HEK293T (cell line): ENCODE data around the gene FAM81A.

Experiments used
- CTCF ChIA-PET: fragments of 350-600 bp; formaldehyde crosslinking; extraction: SDS; loops from one replicate; lab custom pipeline; 2021; ENCODE audit warnings: antibody characterized with exemption, inconsistent platforms; lab: Yijun Ruan, JAX
- POLR2A ChIA-PET: fragments of 350-600 bp; formaldehyde crosslinking; extraction: SDS; loops from one replicate; lab custom pipeline; 2020; ENCODE audit warnings: antibody characterized with exemption, inconsistent platforms; lab: Yijun Ruan, JAX
- DNase-seq: peaks from one replicate; pipeline ENCODE4 v3.0.0; 2012; ENCODE audit warnings: mixed read lengths; ENCODE audit errors: extremely low spot score
- ARNT ChIP-seq: fragments of 450-650 bp; IDR thresholded peaks from 2 replicates; pipeline ENCODE4 v1.6.1; 2017; ENCODE audit warnings: mild to moderate bottlenecking
- BHLHE40 ChIP-seq: fragments of 450-650 bp; IDR thresholded peaks from 2 replicates; pipeline ENCODE4 v1.6.1; 2016; ENCODE audit warnings: mild to moderate bottlenecking, moderate library complexity, borderline replicate concordance
- CTBP1 ChIP-seq: fragments of 450-650 bp; IDR thresholded peaks from 2 replicates; pipeline ENCODE4 v1.6.1; 2016; ENCODE audit warnings: borderline replicate concordance
- ELF4 ChIP-seq: fragments of 450-650 bp; IDR thresholded peaks from 2 replicates; pipeline ENCODE4 v1.6.1; 2017; ENCODE audit warnings: antibody characterized with exemption
- FOXA1 ChIP-seq: fragments of 450-650 bp; IDR thresholded peaks from 2 replicates; pipeline ENCODE4 v1.6.1; 2016; ENCODE audit warnings: mild to moderate bottlenecking
- FOXK2 ChIP-seq: fragments of 450-650 bp; IDR thresholded peaks from 2 replicates; pipeline ENCODE4 v1.6.1; 2016; ENCODE audit warnings: mild to moderate bottlenecking
- FOXM1 ChIP-seq: fragments of 450-650 bp; IDR thresholded peaks from 2 replicates; pipeline ENCODE4 v1.6.1; 2017; ENCODE audit warnings: mild to moderate bottlenecking, borderline replicate concordance
- HDGF ChIP-seq: fragments of 450-650 bp; IDR thresholded peaks from 2 replicates; pipeline ENCODE4 v1.6.1; 2017; ENCODE audit warnings: antibody characterized with exemption, borderline replicate concordance
- L3MBTL2 ChIP-seq: fragments of 450-650 bp; conservative IDR thresholded peaks from 2 replicates; pipeline ENCODE4 v1.6.1; 2016; ENCODE audit warnings: mild to moderate bottlenecking
- LEF1 ChIP-seq: fragments of 450-650 bp; IDR thresholded peaks from 2 replicates; pipeline ENCODE4 v1.6.1; 2017; ENCODE audit warnings: mild to moderate bottlenecking, borderline replicate concordance
- NFRKB ChIP-seq: fragments of 450-650 bp; IDR thresholded peaks from 2 replicates; pipeline ENCODE4 v1.6.1; 2016; ENCODE audit warnings: mild to moderate bottlenecking, moderate library complexity
- SP1 ChIP-seq: fragments of 450-650 bp; IDR thresholded peaks from 2 replicates; pipeline ENCODE4 v1.6.1; 2017
- SUZ12 ChIP-seq: fragments of 450-650 bp; IDR thresholded peaks from 2 replicates; pipeline ENCODE4 v1.6.1; 2016; ENCODE audit warnings: mild to moderate bottlenecking
- TARDBP ChIP-seq: fragments of 450-650 bp; IDR thresholded peaks from 2 replicates; pipeline ENCODE4 v1.6.1; 2016
- ZNF384 ChIP-seq: fragments of 450-650 bp; IDR thresholded peaks from 2 replicates; pipeline ENCODE4 v1.6.1; 2016
- TF ChIP-seq, protein P1 (sequence below): fragments of 450-650 bp; IDR thresholded peaks from 2 replicates; pipeline ENCODE4 v1.6.1; 2016

FAM81A gene

DNA sequence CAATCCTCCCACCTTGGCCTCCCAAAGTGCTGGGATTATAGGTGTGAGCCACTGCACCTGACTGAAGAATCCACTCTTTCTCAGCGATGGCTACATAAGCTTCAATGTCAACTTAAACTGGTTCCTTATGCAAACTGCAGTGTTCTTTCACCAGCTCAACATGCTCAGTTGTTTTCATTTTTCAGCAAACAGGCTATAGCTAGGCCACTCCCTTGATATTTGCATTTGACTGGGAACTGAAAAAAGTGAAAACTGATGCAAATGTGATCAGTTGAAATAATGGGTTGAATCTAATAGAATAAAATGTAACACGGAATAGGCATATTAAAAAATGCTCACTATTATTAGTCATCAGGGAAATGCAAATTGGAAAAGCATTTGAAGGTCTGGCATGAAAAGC, 99.4 kb downstream of the FAM81A start:
- no peak for DNase-seq
- POLR2A ChIA-PET = no interaction called here
- CTCF ChIA-PET = no interaction called here
- no peak for TF ChIP-seq FOXM1
- no peak for TF ChIP-seq TARDBP
- TF ChIP-seq CTBP1 = no peak
- TF ChIP-seq ZNF384 = no peak
- no peak for TF ChIP-seq FOXA1
- no peak for TF ChIP-seq LEF1
- no peak for TF ChIP-seq SP1
- no peak for TF ChIP-seq FOXK2
- TF ChIP-seq BHLHE40 = no peak
- TF ChIP-seq HDGF = no peak
- no peak for TF ChIP-seq SUZ12
- TF ChIP-seq, protein P1, sequence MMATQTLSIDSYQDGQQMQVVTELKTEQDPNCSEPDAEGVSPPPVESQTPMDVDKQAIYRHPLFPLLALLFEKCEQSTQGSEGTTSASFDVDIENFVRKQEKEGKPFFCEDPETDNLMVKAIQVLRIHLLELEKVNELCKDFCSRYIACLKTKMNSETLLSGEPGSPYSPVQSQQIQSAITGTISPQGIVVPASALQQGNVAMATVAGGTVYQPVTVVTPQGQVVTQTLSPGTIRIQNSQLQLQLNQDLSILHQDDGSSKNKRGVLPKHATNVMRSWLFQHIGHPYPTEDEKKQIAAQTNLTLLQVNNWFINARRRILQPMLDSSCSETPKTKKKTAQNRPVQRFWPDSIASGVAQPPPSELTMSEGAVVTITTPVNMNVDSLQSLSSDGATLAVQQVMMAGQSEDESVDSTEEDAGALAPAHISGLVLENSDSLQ = no peak
- TF ChIP-seq ARNT = no peak

DNA sequence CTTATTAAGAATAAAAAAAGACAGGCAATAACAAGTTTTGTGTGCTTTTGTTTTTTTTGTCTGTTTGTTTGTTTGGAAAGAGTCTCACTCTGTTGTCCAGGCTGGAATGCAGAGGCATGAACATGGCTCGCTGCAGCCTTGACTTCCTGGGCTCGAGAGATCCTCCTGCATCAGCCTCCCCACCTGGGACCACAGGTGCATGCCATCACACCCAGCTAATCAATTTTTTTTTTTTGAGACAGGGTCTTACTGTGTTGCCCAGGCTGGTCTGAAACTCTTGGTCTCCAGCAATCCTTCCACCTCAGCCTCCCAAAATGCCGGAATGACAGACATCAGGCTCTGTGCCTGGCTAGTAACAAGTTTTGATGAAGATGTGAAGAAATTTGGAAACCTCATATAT, 100.5 kb downstream of the FAM81A start:
- ChIA-PET CTCF (no interaction called here), POLR2A (no interaction called here)
- TF ChIP-seq SUZ12 = no peak
- no peak for TF ChIP-seq BHLHE40
- no peak for TF ChIP-seq L3MBTL2
- TF ChIP-seq SP1 = no peak
- no peak for TF ChIP-seq ELF4
- TF ChIP-seq CTBP1 = no peak
- no peak for TF ChIP-seq ZNF384
- TF ChIP-seq TARDBP = no peak
- no peak for TF ChIP-seq HDGF
- TF ChIP-seq FOXM1 = no peak
- TF ChIP-seq, protein P1 = no peak
- no peak for TF ChIP-seq FOXK2
- no peak for TF ChIP-seq FOXA1
- no peak for TF ChIP-seq ARNT
- TF ChIP-seq LEF1 = no peak
- no peak for TF ChIP-seq NFRKB
- DNase-seq = no peak

DNA sequence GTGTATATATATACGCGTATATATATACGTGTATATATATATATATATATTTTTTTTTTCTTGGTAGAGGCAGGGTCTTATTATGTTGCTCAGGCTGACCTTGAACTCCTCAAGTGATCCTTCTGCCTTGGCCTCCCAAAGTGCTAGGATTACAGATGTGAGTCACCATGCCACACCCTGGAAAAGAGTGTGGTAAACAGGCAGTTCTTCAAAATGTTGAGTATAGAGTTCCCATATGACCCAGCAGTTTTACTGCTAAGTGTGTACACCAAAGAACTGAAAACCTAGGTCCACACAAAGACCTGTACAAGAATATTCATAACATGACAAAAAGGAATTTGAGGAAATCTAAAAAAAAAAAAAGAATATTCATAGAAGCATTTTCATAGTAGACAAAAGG, 101.8 kb downstream of the FAM81A start:
- ChIA-PET POLR2A (no interaction called here), CTCF (no interaction called here)
- TF ChIP-seq SP1 (no peak), ZNF384 (no peak), FOXK2 (no peak), FOXA1 (no peak), FOXM1 (no peak), L3MBTL2 (no peak), ARNT (no peak), SUZ12 (no peak), LEF1 (no peak), HDGF (no peak)
- TF ChIP-seq, protein P1 = no peak
- DNase-seq = no peak

DNA sequence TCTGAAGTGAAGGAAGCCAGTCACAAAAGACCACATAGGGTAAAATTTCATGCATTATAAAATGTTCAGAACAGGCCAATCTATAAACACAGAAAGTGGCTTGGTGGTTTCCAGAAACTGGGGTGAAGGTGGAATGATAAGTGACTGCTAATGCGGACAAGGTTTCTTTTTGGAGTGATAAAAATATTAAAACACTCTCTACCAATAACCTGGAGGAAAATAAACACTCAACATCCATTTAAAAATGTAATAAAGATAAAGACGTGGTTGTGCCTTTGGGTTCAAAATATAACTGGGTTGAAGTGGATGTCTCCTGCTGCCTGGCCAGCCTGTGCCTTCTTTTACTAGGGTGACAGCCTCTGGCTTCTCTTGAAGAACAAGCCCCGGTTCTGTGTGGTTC, 102.7 kb downstream of the FAM81A start:
- no peak for DNase-seq
- POLR2A ChIA-PET = no interaction called here
- TF ChIP-seq FOXM1 (no peak), CTBP1 (no peak), FOXA1 (no peak), BHLHE40 (no peak), TARDBP (no peak), NFRKB (no peak), ARNT (no peak), ZNF384 (no peak), LEF1 (no peak), SUZ12 (no peak), L3MBTL2 (no peak), FOXK2 (no peak)
- CTCF ChIA-PET = no interaction called here

DNA sequence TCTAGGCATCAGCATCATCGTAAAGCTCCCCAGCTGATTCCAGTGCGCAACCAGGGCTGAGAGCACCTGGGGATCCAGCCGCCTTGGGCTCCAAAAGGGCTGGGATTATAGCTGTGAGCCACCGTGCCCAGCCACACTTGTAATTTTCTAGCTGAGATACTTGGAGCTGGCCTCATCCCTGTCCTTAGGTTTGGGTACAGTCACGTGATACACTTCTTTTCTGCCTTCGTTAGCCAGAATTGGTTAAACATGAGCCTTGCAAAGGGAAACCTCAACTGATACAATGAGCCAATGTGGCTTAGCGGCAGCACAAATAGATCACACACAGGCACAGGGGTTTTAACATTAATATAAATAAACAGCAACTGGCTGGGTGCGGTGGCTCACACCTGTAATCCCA, 103.8 kb downstream of the FAM81A start:
- POLR2A ChIA-PET = interaction anchor here (1.4 kb wide), 1 partner anchor 116 kb away, joined by 3 read pairs; the partner anchor contains the start of gene GTF2A2
- TF ChIP-seq ARNT (no peak), CTBP1 (no peak), BHLHE40 (no peak), FOXA1 (no peak), SP1 (no peak), ELF4 (no peak), NFRKB (no peak), ZNF384 (no peak), HDGF (no peak), SUZ12 (no peak), TARDBP (no peak), L3MBTL2 (no peak), FOXK2 (no peak), FOXM1 (no peak)
- TF ChIP-seq, protein P1 = no peak
- DNase-seq = no peak
- CTCF ChIA-PET = interaction anchor here (1.2 kb wide), 1 partner anchor 785 kb away, joined by 3 read pairs; no protein-coding TSS in a partner anchor
